Astrocyte (in vitro differentiated cells and primary cell): ENCODE data around the gene HMCN2.

ENCODE experiments used
- CTCF ChIP-seq: IDR thresholded peaks from 2 replicates; pipeline ENCODE4 v1.5.1; 2011; ENCODE audit warnings: low read depth, mild to moderate bottlenecking, inconsistent platforms, low read length, moderate library complexity; ENCODE audit not compliant: insufficient read depth
- EZH2 ChIP-seq: IDR thresholded peaks from 2 replicates; pipeline ENCODE4 v1.6.1; 2012; ENCODE audit warnings: mild to moderate bottlenecking, low read length, inconsistent platforms; ENCODE audit not compliant: insufficient read depth

- TF ChIP-seq CTCF (no peak), EZH2 (no peak)
Observed at GRCh38 chr9:130309689-130310455, 44.3 kb downstream of the HMCN2 start.
